Neuronal stem cell (in vitro differentiated cells): ENCODE results near the gene MAGI1.

ENCODE experiments used
- DNase-seq: peaks from one replicate; pipeline ENCODE4 v3.0.0-alpha.2; 2013; ENCODE audit warnings: low spot score
- H2AFZ ChIP-seq: one replicate; pipeline ENCODE4 v1.6.1; 2013; ENCODE audit warnings: mild to moderate bottlenecking, low read length, inconsistent platforms
- H2AK5ac ChIP-seq: 2 replicates; pipeline ENCODE4 v1.6.1; 2013; ENCODE audit warnings: low read depth, mild to moderate bottlenecking, inconsistent platforms, low read length, moderate library complexity, mixed read lengths
- H2BK120ac ChIP-seq: 2 replicates; pipeline ENCODE4 v1.6.1; 2013; ENCODE audit warnings: low read depth, mild to moderate bottlenecking, inconsistent platforms, low read length, moderate library complexity, mixed read lengths
- H2BK12ac ChIP-seq: one replicate; pipeline ENCODE4 v1.6.1; 2013; ENCODE audit warnings: low read length, inconsistent platforms
- H2BK15ac ChIP-seq: 2 replicates; pipeline ENCODE4 v1.6.1; 2013; ENCODE audit warnings: mild to moderate bottlenecking, low read length, inconsistent platforms, mixed read lengths
- H2BK5ac ChIP-seq: one replicate; pipeline ENCODE4 v1.6.1; 2013; ENCODE audit warnings: inconsistent platforms, mild to moderate bottlenecking, low read length, moderate library complexity
- H3K14ac ChIP-seq: one replicate; pipeline ENCODE4 v1.6.1; 2013; ENCODE audit warnings: low read length, inconsistent platforms
- H3K18ac ChIP-seq: 2 replicates; pipeline ENCODE4 v1.6.1; 2013; ENCODE audit warnings: low read length, inconsistent platforms
- H3K23ac ChIP-seq: 2 replicates; pipeline ENCODE4 v1.6.1; 2013; ENCODE audit warnings: low read depth, mild to moderate bottlenecking, mixed read lengths, low read length, inconsistent platforms; ENCODE audit not compliant: poor library complexity
- H3K27ac ChIP-seq: replicated peaks from 3 replicates; pipeline ENCODE4 v1.5.1; 2013; ENCODE audit warnings: low read length, inconsistent platforms
- H3K27me3 ChIP-seq, 3 experiments: 2 replicates each; pipeline ENCODE4 v1.6.1; 2013; ENCODE audit warnings: low read length in 3 of 3, mild to moderate bottlenecking in 2 of 3, inconsistent platforms in 1 of 3, low read depth in 1 of 3, mixed read lengths in 1 of 3, moderate library complexity in 1 of 3; ENCODE audit not compliant: control insufficient read depth in 3 of 3, insufficient read depth in 3 of 3
- H3K36me3 ChIP-seq, 2 donors: replicated peaks in 1 of 2; 2 replicates each; pipeline ENCODE4 v1.6.1; 2013; ENCODE audit warnings: low read length in 2 of 2; ENCODE audit not compliant: control insufficient read depth in 2 of 2, insufficient read depth in 2 of 2
- H3K4ac ChIP-seq: 2 replicates; pipeline ENCODE4 v1.6.1; 2013; ENCODE audit warnings: inconsistent platforms, mild to moderate bottlenecking, low read length, moderate library complexity
- H3K4me1 ChIP-seq, 2 donors: 1 replicate in 1 of 2; 2 replicates in 1 of 2; pipeline ENCODE4 v1.6.1; 2013; ENCODE audit warnings: low read length in 2 of 2, low read depth in 1 of 2; ENCODE audit not compliant: control insufficient read depth in 2 of 2, insufficient read depth in 1 of 2
- H3K4me2 ChIP-seq: one replicate; pipeline ENCODE4 v1.6.1; 2013; ENCODE audit warnings: mild to moderate bottlenecking, low read length, inconsistent platforms; ENCODE audit not compliant: insufficient read depth, poor library complexity, severe bottlenecking
- H3K4me3 ChIP-seq, 2 donors: 2 replicates each; pipeline ENCODE4 v1.5.1; 2013; ENCODE audit warnings: low read length in 2 of 2, mild to moderate bottlenecking in 2 of 2, inconsistent platforms in 1 of 2, moderate library complexity in 1 of 2
- H3K79me1 ChIP-seq: one replicate; pipeline ENCODE4 v1.6.1; 2013; ENCODE audit warnings: low read depth, mild to moderate bottlenecking, inconsistent platforms, low read length, moderate library complexity
- H3K9ac ChIP-seq: one replicate; pipeline ENCODE4 v1.6.1; 2013; ENCODE audit warnings: mild to moderate bottlenecking, low read depth, low read length, inconsistent platforms; ENCODE audit not compliant: poor library complexity
- H3K9me3 ChIP-seq, 2 donors: replicated peaks in 1 of 2; 2 replicates each; pipeline versions ENCODE3 to v1.6.1; 2013; ENCODE audit warnings: low read length in 2 of 2, mild to moderate bottlenecking in 2 of 2, inconsistent platforms in 1 of 2, low read depth in 1 of 2, mixed read lengths in 1 of 2, moderate library complexity in 1 of 2; ENCODE audit not compliant: control insufficient read depth in 2 of 2, insufficient read depth in 1 of 2
- H4K8ac ChIP-seq: one replicate; pipeline ENCODE4 v1.6.1; 2013; ENCODE audit warnings: low read depth, mild to moderate bottlenecking, inconsistent platforms, low read length, moderate library complexity
- H4K91ac ChIP-seq: one replicate; pipeline ENCODE4 v1.6.1; 2013; ENCODE audit warnings: low read length, low read depth, mild to moderate bottlenecking, inconsistent platforms; ENCODE audit not compliant: poor library complexity
- WGBS, 2 donors: extraction: QIAGEN DNeasy Blood & Tissue Kit; methylation state at CpG; one replicate each; pipeline ENCODE4 v1.1.7; 2013; ENCODE audit warnings: missing lambda C conversion rate in 2 of 2, mixed read lengths in 1 of 2; ENCODE audit not compliant: insufficient read length in 2 of 2, insufficient replicate concordance in 1 of 2; ENCODE audit errors: extremely low coverage in 2 of 2; 5-methylcytosine and 5-hydroxymethylcytosine counted together

MAGI1 gene

GRCh38 chr3:65938147-65938546 lies 100.6 kb downstream of the MAGI1 start:
- H4K8ac ChIP-seq, result no peak overlapping the region
- no peaks in the 10 kb centered on the region for H3K27me3 ChIP-seq
- H2BK120ac ChIP-seq, result no peak overlapping the region
- no peak overlapping the region for H2BK5ac ChIP-seq
- H3K14ac ChIP-seq, result no peak overlapping the region
- no CpG with 5 or more reads among the region's 1 CpG for WGBS, 2 donors
- H3K23ac ChIP-seq, result no peak overlapping the region
- H3K4ac ChIP-seq, result no peak overlapping the region
- H3K36me3 ChIP-seq, result no peaks in the 10 kb centered on the region
- H2AK5ac ChIP-seq, result no peak overlapping the region
- H4K91ac ChIP-seq, result no peak overlapping the region
- H3K27ac ChIP-seq, result no peak overlapping the region
- no peak overlapping the region for H2BK12ac ChIP-seq
- H2AFZ ChIP-seq, result no peak overlapping the region
- H3K9me3 ChIP-seq, result peaks cover 1 to 2% of the 10 kb centered on the region in 2 donors
- peaks cover 5 to 15% of the 10 kb centered on the region in 2 donors for H3K4me1 ChIP-seq
- H3K4me2 ChIP-seq, result no peak overlapping the region
- H3K18ac ChIP-seq, result no peak overlapping the region
- H3K9ac ChIP-seq, result no peak overlapping the region
- H3K79me1 ChIP-seq, result peaks cover 2% of the 10 kb centered on the region
- DNase-seq, result no peak
- H2BK15ac ChIP-seq, result no peak overlapping the region
- H3K4me3 ChIP-seq, result no peak overlapping the region

DNA sequence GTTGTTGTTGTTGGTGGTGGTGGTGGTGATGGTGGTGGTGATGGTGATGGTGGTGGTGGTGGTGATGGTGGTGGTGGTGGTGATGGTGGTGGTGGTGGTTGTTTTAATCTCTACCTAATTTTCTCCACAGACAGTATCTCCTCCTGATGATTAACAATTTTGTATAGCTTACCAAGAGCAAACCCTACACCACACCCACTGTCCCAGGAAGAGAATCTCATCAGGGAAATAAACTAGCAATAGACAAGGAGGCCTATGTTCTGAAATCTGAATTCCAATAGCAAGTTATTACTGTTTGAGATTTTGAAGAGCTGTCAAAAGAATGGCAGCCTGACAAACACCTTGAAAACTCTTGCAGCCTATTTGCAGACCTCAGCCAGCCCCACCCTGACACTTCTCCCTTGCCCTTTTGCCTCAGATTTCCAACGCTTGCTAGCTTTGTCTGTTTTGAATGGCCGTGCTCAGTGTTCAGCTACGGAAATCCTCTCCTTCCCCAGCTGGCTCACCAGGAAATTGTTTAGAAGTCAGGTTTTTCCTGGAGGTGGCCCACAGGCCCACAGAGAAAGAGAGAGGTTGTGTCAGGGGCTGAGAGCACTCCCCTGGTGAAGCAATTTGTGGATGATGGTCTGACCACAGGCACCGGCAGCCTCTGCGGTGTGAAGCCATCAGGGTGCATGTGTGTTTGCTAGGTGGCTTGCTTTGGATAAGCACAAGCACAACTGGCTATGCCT lies 101.6 kb downstream of the MAGI1 start:
- Histone ChIP-seq H4K91ac (no peak overlapping the region), H2BK5ac (no peak overlapping the region), H4K8ac (no peak overlapping the region), H3K27ac (peak overlapping the region; percentile 11), H3K18ac (no peak overlapping the region), H3K14ac (no peak overlapping the region), H3K4ac (no peak overlapping the region), H3K9me3 (peaks cover 2 to 6% of the 10 kb centered on the region in 2 donors), H3K23ac (no peak overlapping the region), H2BK120ac (no peak overlapping the region), H2AFZ (peak overlapping the region; percentile 85), H3K27me3 (no peaks in the 10 kb centered on the region), H3K4me2 (no peak overlapping the region), H3K36me3 (no peaks in the 10 kb centered on the region), H3K79me1 (no peaks in the 10 kb centered on the region), H3K9ac (no peak overlapping the region), H2BK12ac (no peak overlapping the region), H3K4me1 (peaks cover 5 to 15% of the 10 kb centered on the region in 2 donors), H2AK5ac (no peak overlapping the region), H2BK15ac (no peak overlapping the region), H3K4me3 (peak overlapping the region in 1 of 2 donors; percentile 21)
- DNase-seq, result peak; percentile 20
- no CpG with 5 or more reads among the region's 5 CpGs for WGBS, 2 donors

DNA sequence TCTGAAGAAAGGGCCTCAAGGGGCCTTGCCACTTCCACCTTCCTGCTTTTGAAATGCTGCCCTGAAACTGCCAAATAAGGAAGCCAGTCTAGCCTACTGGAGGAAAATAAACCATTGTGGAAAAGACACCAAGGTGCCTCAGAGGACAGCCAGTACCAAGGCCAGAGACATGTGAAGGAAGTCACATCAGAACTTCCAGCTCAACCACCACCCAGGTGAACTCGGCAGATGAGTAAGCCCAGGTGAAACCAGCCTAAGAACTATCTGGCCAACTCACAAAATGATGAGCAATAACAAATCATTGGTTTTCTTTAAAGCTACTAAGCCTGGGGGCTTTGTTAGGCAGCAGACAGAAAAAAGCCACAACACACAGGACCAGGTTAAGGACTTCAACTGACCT lies 103.0 kb downstream of the MAGI1 start:
- no peak overlapping the region for H4K8ac ChIP-seq
- H3K79me1 ChIP-seq, result no peaks in the 10 kb centered on the region
- H2AK5ac ChIP-seq, result no peak overlapping the region
- no peaks in the 10 kb centered on the region for H3K27me3 ChIP-seq
- H3K23ac ChIP-seq, result no peak overlapping the region
- no peak overlapping the region for H4K91ac ChIP-seq
- no peak for DNase-seq
- no peak overlapping the region for H3K9ac ChIP-seq
- H3K4ac ChIP-seq, result no peak overlapping the region
- no peak overlapping the region for H2BK5ac ChIP-seq
- no peak overlapping the region for H3K14ac ChIP-seq
- peaks cover 5 to 15% of the 10 kb centered on the region in 2 donors for H3K4me1 ChIP-seq
- H3K4me3 ChIP-seq, result no peak overlapping the region
- no peak overlapping the region for H2BK120ac ChIP-seq
- no peak overlapping the region for H2AFZ ChIP-seq
- H2BK12ac ChIP-seq, result no peak overlapping the region
- no peak overlapping the region for H3K4me2 ChIP-seq
- H3K18ac ChIP-seq, result no peak overlapping the region
- H3K36me3 ChIP-seq, result no peaks in the 10 kb centered on the region
- H3K9me3 ChIP-seq, result peaks cover 2 to 6% of the 10 kb centered on the region in 2 donors
- WGBS, 2 donors, result no CpG with 5 or more reads among the region's 1 CpG
- no peak overlapping the region for H3K27ac ChIP-seq
- no peak overlapping the region for H2BK15ac ChIP-seq

DNA sequence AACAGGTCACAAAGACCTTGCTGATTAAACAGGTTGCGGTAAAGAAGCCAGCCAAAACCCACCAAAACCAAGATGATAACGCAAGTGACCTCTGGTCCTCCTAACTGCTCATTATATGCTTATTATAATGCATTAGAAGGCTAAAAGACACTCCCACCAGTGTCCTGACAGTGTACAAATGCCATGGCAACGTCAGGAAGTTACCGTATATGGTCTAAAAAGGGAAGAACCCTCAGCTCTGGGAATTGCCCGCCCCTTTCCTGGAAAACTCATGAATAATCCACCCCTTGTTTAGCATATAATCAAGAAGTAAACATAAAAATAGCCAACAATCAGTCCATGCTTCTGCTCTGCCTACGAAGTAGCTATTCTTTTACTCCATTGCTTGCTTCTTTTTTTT lies 108.1 kb downstream of the MAGI1 start:
- Histone ChIP-seq H2AK5ac (no peak overlapping the region), H3K79me1 (no peaks in the 10 kb centered on the region), H2AFZ (no peak overlapping the region), H3K18ac (no peak overlapping the region), H3K4me1 (peaks cover 0 to 2% of the 10 kb centered on the region in 2 donors), H4K91ac (no peak overlapping the region), H3K23ac (no peak overlapping the region), H2BK12ac (no peak overlapping the region), H2BK5ac (no peak overlapping the region), H3K14ac (no peak overlapping the region), H3K27me3 (no peaks in the 10 kb centered on the region), H2BK15ac (no peak overlapping the region), H3K27ac (no peak overlapping the region), H3K9me3 (peaks cover 2 to 6% of the 10 kb centered on the region in 2 donors), H3K4me2 (no peak overlapping the region), H3K4me3 (no peak overlapping the region), H4K8ac (no peak overlapping the region), H3K9ac (no peak overlapping the region), H3K36me3 (no peaks in the 10 kb centered on the region), H3K4ac (no peak overlapping the region), H2BK120ac (no peak overlapping the region)
- no CpG with 5 or more reads among the region's 6 CpGs for WGBS, 2 donors
- no peak for DNase-seq
